Hepatocyte (in vitro differentiated cells): ENCODE results near the gene EXPH5.

Experiments
- EZH2phosphoT487 ChIP-seq: fragments of 200-600 bp; sonication (generic); IDR thresholded peaks from one replicate; pipeline ENCODE4 v1.6.1; 2018; ENCODE audit warnings: antibody characterized with exemption, mild to moderate bottlenecking, low read depth, moderate library complexity; ENCODE audit not compliant: unreplicated experiment, severe bottlenecking
- TF ChIP-seq, protein P1 (sequence below): fragments of 200-600 bp; sonication (generic); IDR thresholded peaks from 2 replicates; pipeline ENCODE4 v1.5.1; 2016; ENCODE audit warnings: antibody characterized with exemption, mild to moderate bottlenecking; ENCODE audit not compliant: poor library complexity

DNA sequence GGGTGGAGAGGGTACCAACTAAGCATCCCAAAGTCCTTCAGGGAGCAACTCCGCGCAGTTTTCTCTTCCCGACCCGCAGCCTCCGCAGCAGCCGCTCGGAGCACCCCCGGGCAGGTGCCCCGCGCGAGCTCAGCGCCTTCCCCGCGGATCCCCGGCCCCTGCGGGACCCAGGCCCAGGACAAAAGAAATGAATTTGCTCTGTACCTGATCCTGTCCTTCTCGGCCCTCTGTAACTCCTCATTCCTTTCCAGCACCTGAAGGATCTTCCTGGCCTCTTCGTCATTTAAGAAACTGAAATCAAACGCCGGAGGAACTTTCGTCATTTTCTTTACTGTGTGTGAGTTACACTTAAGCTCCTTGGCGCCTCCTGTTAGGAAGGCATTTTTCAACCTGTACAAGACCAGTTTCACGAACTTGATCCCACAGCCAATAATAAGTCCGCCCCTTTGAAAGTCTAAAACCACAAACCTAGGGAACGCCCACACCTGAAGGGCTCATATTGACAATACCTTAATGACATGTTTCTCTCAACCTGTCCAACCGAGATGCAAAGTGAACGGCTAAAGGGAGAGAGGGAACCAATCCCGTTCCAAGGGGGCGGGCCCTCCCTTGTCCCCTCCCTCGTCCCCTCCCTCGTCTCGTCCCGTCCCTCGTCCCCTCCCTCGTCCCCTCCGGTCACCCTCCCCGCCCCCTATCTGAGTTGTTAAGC is at the start of gene EXPH5:
- TF ChIP-seq, protein P1, sequence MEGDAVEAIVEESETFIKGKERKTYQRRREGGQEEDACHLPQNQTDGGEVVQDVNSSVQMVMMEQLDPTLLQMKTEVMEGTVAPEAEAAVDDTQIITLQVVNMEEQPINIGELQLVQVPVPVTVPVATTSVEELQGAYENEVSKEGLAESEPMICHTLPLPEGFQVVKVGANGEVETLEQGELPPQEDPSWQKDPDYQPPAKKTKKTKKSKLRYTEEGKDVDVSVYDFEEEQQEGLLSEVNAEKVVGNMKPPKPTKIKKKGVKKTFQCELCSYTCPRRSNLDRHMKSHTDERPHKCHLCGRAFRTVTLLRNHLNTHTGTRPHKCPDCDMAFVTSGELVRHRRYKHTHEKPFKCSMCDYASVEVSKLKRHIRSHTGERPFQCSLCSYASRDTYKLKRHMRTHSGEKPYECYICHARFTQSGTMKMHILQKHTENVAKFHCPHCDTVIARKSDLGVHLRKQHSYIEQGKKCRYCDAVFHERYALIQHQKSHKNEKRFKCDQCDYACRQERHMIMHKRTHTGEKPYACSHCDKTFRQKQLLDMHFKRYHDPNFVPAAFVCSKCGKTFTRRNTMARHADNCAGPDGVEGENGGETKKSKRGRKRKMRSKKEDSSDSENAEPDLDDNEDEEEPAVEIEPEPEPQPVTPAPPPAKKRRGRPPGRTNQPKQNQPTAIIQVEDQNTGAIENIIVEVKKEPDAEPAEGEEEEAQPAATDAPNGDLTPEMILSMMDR, result peak; percentile 5
- TF ChIP-seq EZH2phosphoT487, result no peak
